WTC11 (cell line): ENCODE data around the gene LHX2. TPM values are rescaled to one million over a fixed set of nuclear protein-coding genes. Genes with fewer than 3 reads are reported as not detected.

ENCODE experiments used
- ATAC-seq: fragments of 200-7000 bp; cut with Tn5 transposase; 2 replicates; pipeline ENCODE4 v1.10.0; 2021; ENCODE audit warnings: mild to moderate bottlenecking, moderate library complexity
- CTCF ChIA-PET: fragments of 300-600 bp; sonication (Branson Sonifier 250); formaldehyde crosslinking; loops from one replicate; lab custom pipeline; 2021; ENCODE audit warnings: antibody characterized with exemption; lab: Charles Lee
- POLR2A ChIA-PET: fragments of 350-600 bp; sonication (Branson Sonifier 250); formaldehyde crosslinking; loops from one replicate; lab custom pipeline; 2021; ENCODE audit warnings: antibody characterized with exemption; lab: Charles Lee
- DNase-seq: peaks from one replicate; pipeline ENCODE4 v3.0.0; 2021; ENCODE audit warnings: low spot score
- H3K27ac Mint-ChIP-seq: 2 replicates; pipeline ENCODE4 v1.8.0; 2021; ENCODE audit warnings: mixed read lengths
- H3K27me3 Mint-ChIP-seq: 2 replicates; pipeline ENCODE4 v1.8.0; 2021; ENCODE audit warnings: low read depth, mild to moderate bottlenecking, moderate library complexity, mixed read lengths
- H3K36me3 Mint-ChIP-seq: 2 replicates; pipeline ENCODE4 v1.8.0; 2021; ENCODE audit warnings: mixed read lengths
- H3K4me1 Mint-ChIP-seq: 2 replicates; pipeline ENCODE4 v1.8.0; 2022; ENCODE audit warnings: mixed read lengths
- H3K4me3 Mint-ChIP-seq: 2 replicates; pipeline ENCODE4 v1.8.0; 2021; ENCODE audit warnings: mild to moderate bottlenecking, moderate library complexity, mixed read lengths
- H3K9me3 Mint-ChIP-seq: 2 replicates; pipeline ENCODE4 v1.8.0; 2021; ENCODE audit warnings: mixed read lengths
- AR ChIP-seq: fragments of 250-450 bp; sonication (Bioruptor Pico); IDR thresholded peaks from 2 replicates; pipeline ENCODE4 v1.9.0; 2021; ENCODE audit warnings: mild to moderate bottlenecking
- ATF1 ChIP-seq: sonication (generic); formaldehyde crosslinking; IDR thresholded peaks from 2 replicates; pipeline ENCODE4 v1.8.1; 2023; ENCODE audit warnings: mild to moderate bottlenecking, moderate library complexity, missing genetic modification reagents
- ATF6 ChIP-seq: sonication (generic); formaldehyde crosslinking; IDR thresholded peaks from 2 replicates; pipeline ENCODE4 v1.8.1; 2023; ENCODE audit warnings: mild to moderate bottlenecking, missing genetic modification reagents
- CBFB ChIP-seq: sonication (generic); formaldehyde crosslinking; IDR thresholded peaks from 2 replicates; pipeline ENCODE4 v1.8.1; 2022; ENCODE audit warnings: mild to moderate bottlenecking, low read depth, missing genetic modification reagents
- E2F1 ChIP-seq: sonication (generic); formaldehyde crosslinking; IDR thresholded peaks from 2 replicates; pipeline ENCODE4 v1.8.0; 2022; ENCODE audit warnings: mild to moderate bottlenecking, missing genetic modification reagents
- ETV6 ChIP-seq: sonication (generic); formaldehyde crosslinking; IDR thresholded peaks from 2 replicates; pipeline ENCODE4 v1.8.1; 2022; ENCODE audit warnings: mild to moderate bottlenecking, missing genetic modification reagents
- FOXJ3 ChIP-seq: sonication (generic); formaldehyde crosslinking; IDR thresholded peaks from 2 replicates; pipeline ENCODE4 v1.9.0; 2021; ENCODE audit warnings: missing genetic modification reagents, mild to moderate bottlenecking, borderline replicate concordance
- FOXP1 ChIP-seq: sonication (generic); formaldehyde crosslinking; IDR thresholded peaks from 2 replicates; pipeline ENCODE4 v1.8.0; 2022; ENCODE audit warnings: missing genetic modification reagents, mild to moderate bottlenecking, moderate library complexity, borderline replicate concordance
- HMGXB4 ChIP-seq: sonication (generic); formaldehyde crosslinking; IDR thresholded peaks from 2 replicates; pipeline ENCODE4 v1.8.1; 2023; ENCODE audit warnings: mild to moderate bottlenecking, moderate library complexity, missing genetic modification reagents
- IRF2 ChIP-seq: sonication (generic); formaldehyde crosslinking; IDR thresholded peaks from 2 replicates; pipeline ENCODE4 v1.8.0; 2022; ENCODE audit warnings: low read depth, missing genetic modification reagents, borderline replicate concordance
- JUN ChIP-seq: sonication (generic); formaldehyde crosslinking; IDR thresholded peaks from 2 replicates; pipeline ENCODE4 v1.8.0; 2023; ENCODE audit warnings: mild to moderate bottlenecking, missing genetic modification reagents
- NFATC4 ChIP-seq: fragments of 250-450 bp; sonication (Bioruptor Pico); IDR thresholded peaks from 2 replicates; pipeline ENCODE4 v1.9.0; 2021; ENCODE audit warnings: mild to moderate bottlenecking
- NFYB ChIP-seq: sonication (generic); formaldehyde crosslinking; conservative IDR thresholded peaks from 2 replicates; pipeline ENCODE4 v1.8.0; 2022; ENCODE audit warnings: low read depth, missing genetic modification reagents
- NR1H2 ChIP-seq: sonication (generic); formaldehyde crosslinking; IDR thresholded peaks from 2 replicates; pipeline ENCODE4 v1.9.0; 2021; ENCODE audit warnings: mild to moderate bottlenecking, moderate library complexity, missing genetic modification reagents
- SOX15 ChIP-seq: fragments of 250-450 bp; sonication (Bioruptor Pico); IDR thresholded peaks from 2 replicates; pipeline ENCODE4 v1.9.0; 2021; ENCODE audit warnings: mild to moderate bottlenecking
- STAT6 ChIP-seq: sonication (generic); formaldehyde crosslinking; conservative IDR thresholded peaks from 2 replicates; pipeline ENCODE4 v1.8.1; 2023; ENCODE audit warnings: mild to moderate bottlenecking, low read depth, missing genetic modification reagents, moderate library complexity
- TP53 ChIP-seq: sonication (generic); formaldehyde crosslinking; IDR thresholded peaks from 2 replicates; pipeline ENCODE4 v1.8.1; 2023; ENCODE audit warnings: mild to moderate bottlenecking, missing genetic modification reagents
- ZNF281 ChIP-seq: sonication (generic); formaldehyde crosslinking; IDR thresholded peaks from 2 replicates; pipeline ENCODE4 v1.8.0; 2023; ENCODE audit warnings: mild to moderate bottlenecking, missing genetic modification reagents
- ZNF416 ChIP-seq: fragments of 250-450 bp; sonication (Bioruptor Pico); IDR thresholded peaks from 2 replicates; pipeline ENCODE4 v1.9.0; 2021; ENCODE audit warnings: mild to moderate bottlenecking, inconsistent platforms
- ZNF425 ChIP-seq: fragments of 250-450 bp; sonication (Bioruptor Pico); conservative IDR thresholded peaks from 2 replicates; pipeline ENCODE4 v1.9.0; 2021; ENCODE audit warnings: mild to moderate bottlenecking
- total RNA-seq: library from RNA; stranded (reverse); gene quantifications from 3 replicates; pipeline ENCODE4 v1.2.3, GENCODE V29; 2021

LHX2 gene
- total RNA-seq, 1 experiment from 2014 or later = 0.42 TPM

- TF ChIP-seq JUN (CRISPR knock-in tag) (no peak), FOXJ3 (CRISPR knock-in tag) (no peak), FOXP1 (CRISPR knock-in tag) (no peak), NFYB (no peak), STAT6 (CRISPR knock-in tag) (no peak)
- TF ChIP-seq, all 79 proteins: peak for 3
These were observed 50.6 kb downstream of the LHX2 start (continued) for GRCh38 chr9:124062172-124062571.

GRCh38 chr9:124066783-124067577 lies 55.4 kb downstream of the LHX2 start:
- DNase-seq (no peak), ATAC-seq (no peak)
- peaks cover 16% of the 10 kb centered on the region for H3K9me3 Mint-ChIP-seq
- CTCF ChIA-PET = no interaction called here
- no peaks in the 10 kb centered on the region for H3K36me3 Mint-ChIP-seq
- H3K27me3 Mint-ChIP-seq = peaks cover 16% of the 10 kb centered on the region
- no peaks in the 10 kb centered on the region for H3K4me1 Mint-ChIP-seq
- no peak overlapping the region for H3K4me3 Mint-ChIP-seq
- POLR2A ChIA-PET = interaction anchor here (0.7 kb wide), 1 partner anchor 47 kb away, joined by 3 read pairs; no protein-coding TSS in a partner anchor
- no peak overlapping the region for H3K27ac Mint-ChIP-seq
- TF ChIP-seq ATF6 (CRISPR knock-in tag) = no peak
- TF ChIP-seq HMGXB4 = no peak
- no peak for TF ChIP-seq TP53 (CRISPR knock-in tag)
- no peak for TF ChIP-seq ATF1 (CRISPR knock-in tag)
- TF ChIP-seq CBFB (CRISPR knock-in tag) = no peak
- TF ChIP-seq IRF2 (CRISPR knock-in tag) = no peak
- TF ChIP-seq NR1H2 = no peak
- no peak for TF ChIP-seq ETV6 (CRISPR knock-in tag)
- no peak for TF ChIP-seq ZNF425
- TF ChIP-seq SOX15 (CRISPR knock-in tag) = no peak
- no peak for TF ChIP-seq E2F1
- no peak for TF ChIP-seq AR (CRISPR knock-in tag)
- TF ChIP-seq NFATC4 (CRISPR knock-in tag) = no peak
- no peak for TF ChIP-seq NFYB
- no peak for TF ChIP-seq ZNF416
- no peak for TF ChIP-seq ZNF281 (CRISPR knock-in tag)
